Sigmoid colon (tissue), 7 donors: Measurements from ENCODE around the gene SSBP4. TPM values are rescaled to one million over a fixed set of nuclear protein-coding genes. Genes with fewer than 3 reads are reported as not detected.

Source experiments
- DNase-seq: peaks from one replicate; pipeline ENCODE4 v3.0.0-alpha.2; 2019
- H3K27ac ChIP-seq, 4 donors: fragments of 200-600 bp; sonication (generic); one replicate each; pipeline ENCODE4 v1.5.1; 2016 to 2019; ENCODE audit warnings: mild to moderate bottlenecking in 1 of 4
- H3K27me3 ChIP-seq, 3 donors: fragments of 200-600 bp; sonication (generic); one replicate each; pipeline ENCODE4 v1.5.1; 2019; ENCODE audit warnings: mild to moderate bottlenecking in 1 of 3
- H3K36me3 ChIP-seq, 4 donors: fragments of 200-600 bp; sonication (generic); one replicate each; pipeline ENCODE4 v1.5.1; 2016 to 2019
- H3K4me1 ChIP-seq, 4 donors: fragments of 200-600 bp; sonication (generic); one replicate each; pipeline ENCODE4 v1.5.1; 2017 to 2019
- H3K4me3 ChIP-seq, 4 donors: fragments of 200-600 bp; sonication (generic); one replicate each; pipeline ENCODE4 v1.5.1; 2017 to 2019; ENCODE audit warnings: mild to moderate bottlenecking in 2 of 4, moderate library complexity in 1 of 4
- H3K9me3 ChIP-seq, 4 donors: fragments of 200-600 bp in 3 of 4; sonication (generic) in 3 of 4; one replicate each; pipeline versions ENCODE4 v1.5.1 to v1.6.1; 2013 to 2019
- EP300 ChIP-seq, 4 donors: sonication (generic); formaldehyde crosslinking; IDR thresholded peaks; one replicate each; pipeline ENCODE4 v1.6.1; 2017; ENCODE audit warnings: antibody characterized with exemption in 4 of 4
- POLR2A ChIP-seq, 2 donors: fragments of 450-650 bp; IDR thresholded peaks; one replicate each; pipeline ENCODE4 v1.6.1; 2016; ENCODE audit warnings: antibody characterized with exemption in 2 of 2, mild to moderate bottlenecking in 2 of 2, moderate library complexity in 2 of 2
- POLR2AphosphoS5 ChIP-seq, 4 donors: sonication (generic); formaldehyde crosslinking; IDR thresholded peaks; one replicate each; pipeline ENCODE4 v1.6.1; 2017; ENCODE audit warnings: antibody characterized with exemption in 4 of 4
- WGBS, 2 donors: extraction: QIAGEN DNeasy Blood & Tissue Kit; methylation state at CpG; one replicate each; pipeline ENCODE4 v1.1.7; 2013; 5-methylcytosine and 5-hydroxymethylcytosine counted together
- intact Hi-C: fragments of 100-400 bp; cut with DNase I; formaldehyde crosslinking; loops from one replicate; pipeline ENCODE4 v1.15.1; 2023
- polyA plus RNA-seq, 3 donors: library from polyadenylated mRNA; stranded (reverse); fragments of 200-250 nt; gene quantifications; one replicate each; pipeline ENCODE4 v1.2.3, GENCODE V29; 2013
- total RNA-seq, 4 donors: library from RNA; depleted of rRNA; stranded (reverse); fragments of >200 nt; gene quantifications; one replicate each; pipeline ENCODE4 v1.1.0, GENCODE V29; 2016
- TF ChIP-seq, protein P1 (sequence below), 4 experiments: fragments of 450-650 bp in 3 of 4; fragments of 200-600 bp in 1 of 4; IDR thresholded peaks; one replicate each; pipeline ENCODE4 v1.5.1; 2016 to 2019; ENCODE audit warnings: antibody characterized with exemption in 4 of 4, mild to moderate bottlenecking in 3 of 4, moderate library complexity in 2 of 4
- donor health status: healthy with polysubstance abuse.
- donor health status: Bipolar disorder and iron deficiency.
- donor health status: healthy.

The SSBP4 gene
- total and polyA plus RNA-seq, 7 donors = 13.9 to 71.4 (median 52.4) TPM

DNA sequence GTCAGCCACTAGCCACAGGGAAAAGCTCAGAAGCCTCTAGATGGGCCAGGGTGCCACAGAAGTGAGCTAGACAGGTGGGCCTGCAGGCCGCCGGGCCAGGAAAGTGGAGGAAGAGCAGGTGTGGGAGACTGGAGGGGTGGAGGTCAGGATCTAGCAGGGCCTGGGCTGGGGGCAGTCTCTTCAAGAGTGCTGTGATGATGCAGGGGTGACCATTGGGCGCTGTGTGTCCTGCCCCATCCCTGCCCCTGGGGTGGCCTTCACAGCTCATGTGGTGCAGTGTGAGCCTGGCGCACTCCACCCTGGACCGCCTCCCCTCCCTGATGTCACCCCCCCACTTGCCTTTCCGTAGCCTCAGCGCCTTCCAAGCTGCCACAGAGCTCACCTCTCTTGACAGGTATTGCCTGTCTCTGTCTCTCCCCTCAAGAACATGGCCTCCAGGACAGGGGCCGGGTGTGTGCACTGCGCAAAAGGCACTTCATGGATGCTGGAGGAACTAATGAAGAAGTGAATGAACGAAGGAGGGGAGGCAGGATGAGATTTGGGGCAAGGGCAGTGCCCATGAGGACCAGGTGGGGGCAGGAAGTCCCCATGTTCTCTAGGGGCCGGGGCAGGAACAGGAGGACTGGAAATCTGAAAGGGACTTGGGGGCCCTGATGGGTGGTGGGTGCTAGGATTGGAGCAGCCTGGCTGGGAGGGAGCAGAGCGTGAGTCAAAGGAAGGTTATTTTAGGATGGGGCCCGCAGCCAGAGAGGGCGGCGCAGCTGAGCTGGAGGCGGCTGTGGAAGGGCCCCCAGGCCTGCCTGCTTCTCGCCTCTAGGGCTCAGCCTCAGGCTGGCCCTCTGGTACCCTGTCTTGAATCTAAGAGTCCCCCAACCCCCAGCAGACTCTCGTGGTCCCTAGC, 6.6 kb downstream of the SSBP4 start:
- no peak for TF ChIP-seq EP300 (IDR thresholded peaks at IDR 0.05)
- TF ChIP-seq, protein P1, sequence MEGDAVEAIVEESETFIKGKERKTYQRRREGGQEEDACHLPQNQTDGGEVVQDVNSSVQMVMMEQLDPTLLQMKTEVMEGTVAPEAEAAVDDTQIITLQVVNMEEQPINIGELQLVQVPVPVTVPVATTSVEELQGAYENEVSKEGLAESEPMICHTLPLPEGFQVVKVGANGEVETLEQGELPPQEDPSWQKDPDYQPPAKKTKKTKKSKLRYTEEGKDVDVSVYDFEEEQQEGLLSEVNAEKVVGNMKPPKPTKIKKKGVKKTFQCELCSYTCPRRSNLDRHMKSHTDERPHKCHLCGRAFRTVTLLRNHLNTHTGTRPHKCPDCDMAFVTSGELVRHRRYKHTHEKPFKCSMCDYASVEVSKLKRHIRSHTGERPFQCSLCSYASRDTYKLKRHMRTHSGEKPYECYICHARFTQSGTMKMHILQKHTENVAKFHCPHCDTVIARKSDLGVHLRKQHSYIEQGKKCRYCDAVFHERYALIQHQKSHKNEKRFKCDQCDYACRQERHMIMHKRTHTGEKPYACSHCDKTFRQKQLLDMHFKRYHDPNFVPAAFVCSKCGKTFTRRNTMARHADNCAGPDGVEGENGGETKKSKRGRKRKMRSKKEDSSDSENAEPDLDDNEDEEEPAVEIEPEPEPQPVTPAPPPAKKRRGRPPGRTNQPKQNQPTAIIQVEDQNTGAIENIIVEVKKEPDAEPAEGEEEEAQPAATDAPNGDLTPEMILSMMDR (IDR thresholded peaks at IDR 0.05) = peak in 2 of 4 experiments; percentile 20 to 30
- Histone ChIP-seq H3K27ac (peak overlapping the region; percentile 65 to 82 (median 72)), H3K4me1 (peaks cover 4 to 75% (median 50%) of the 10 kb centered on the region in 4 donors), H3K27me3 (no peaks in the 10 kb centered on the region), H3K9me3 (no peaks in the 10 kb centered on the region), H3K36me3 (no peaks in the 10 kb centered on the region), H3K4me3 (no peak overlapping the region)
- WGBS, 2 donors = 62 to 83% methylated on average over 18 of the region's 18 CpGs
- intact Hi-C loops = no loop called here
- DNase-seq = peak; percentile 88

DNA sequence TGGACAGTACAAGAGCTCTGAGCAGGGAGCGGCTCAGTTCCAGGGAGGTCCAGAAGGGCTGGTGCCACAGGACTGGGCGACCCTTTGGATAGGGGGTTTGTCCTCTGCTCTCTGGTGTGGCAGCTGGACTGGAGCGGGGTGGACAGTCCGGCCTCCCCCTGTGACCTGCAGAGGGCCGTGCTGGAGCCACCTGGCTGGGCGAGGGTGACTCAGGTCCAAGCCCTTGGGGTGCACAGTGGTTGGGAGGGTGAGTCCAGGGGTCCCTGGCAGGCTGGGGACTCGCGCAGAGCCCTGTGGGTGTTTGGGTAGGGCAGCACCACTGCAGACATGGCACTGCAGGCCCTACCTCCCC, 7.2 kb downstream of the SSBP4 start:
- H3K4me3 ChIP-seq = no peak overlapping the region
- intact Hi-C loops = no loop called here
- no peaks in the 10 kb centered on the region for H3K36me3 ChIP-seq
- no peak for TF ChIP-seq POLR2A (IDR thresholded peaks at IDR 0.05)
- TF ChIP-seq, protein P1 (IDR thresholded peaks at IDR 0.05) = peak in 1 of 4 experiments; percentile 4
- peaks cover 4 to 68% (median 47%) of the 10 kb centered on the region in 4 donors for H3K4me1 ChIP-seq
- WGBS, 2 donors = 87 to 89% methylated on average over 8 of the region's 8 CpGs
- no peak for DNase-seq
- peak overlapping the region; percentile 65 to 82 (median 72) for H3K27ac ChIP-seq
- no peaks in the 10 kb centered on the region for H3K27me3 ChIP-seq
- H3K9me3 ChIP-seq = no peaks in the 10 kb centered on the region

DNA sequence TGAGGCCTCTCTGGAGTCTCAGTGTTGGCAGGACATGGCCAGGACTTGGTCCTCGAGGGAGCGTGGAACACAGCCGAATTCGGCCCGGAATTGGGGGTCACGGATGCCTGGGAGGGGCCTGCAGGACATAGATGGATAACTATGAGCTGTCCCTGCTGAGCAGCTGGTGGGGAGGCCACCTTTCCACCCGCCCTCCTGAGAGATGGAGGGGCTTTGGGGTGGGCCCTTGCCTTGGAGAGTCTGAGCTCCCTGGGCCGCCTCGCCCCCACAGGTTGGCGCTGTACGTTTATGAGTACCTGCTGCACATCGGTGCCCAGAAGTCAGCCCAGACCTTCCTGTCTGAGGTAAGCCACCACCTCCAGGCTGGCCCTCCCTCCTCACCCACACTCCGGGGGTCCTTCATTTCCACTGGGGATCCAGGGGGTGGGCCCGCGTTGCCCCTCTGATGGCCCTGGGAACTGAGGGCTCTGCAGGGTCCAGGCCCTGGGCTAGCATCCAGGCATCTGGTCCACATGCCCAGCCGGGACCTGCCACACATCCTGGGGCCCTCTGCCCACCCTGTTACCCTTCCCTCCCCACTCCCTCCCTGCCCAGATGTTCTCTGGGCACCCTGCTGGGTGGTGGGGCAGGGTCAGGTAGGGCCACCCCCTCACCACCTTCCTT, 8.0 kb downstream of the SSBP4 start:
- Histone ChIP-seq H3K27me3 (peaks cover 0 to under 1% (median 0%) of the 10 kb centered on the region in 3 donors), H3K4me1 (peaks cover 4 to 67% (median 46%) of the 10 kb centered on the region in 4 donors), H3K9me3 (no peaks in the 10 kb centered on the region), H3K4me3 (no peak overlapping the region), H3K27ac (peak overlapping the region in 3 of 4 donors; percentile 65 to 82 (median 67)), H3K36me3 (no peaks in the 10 kb centered on the region)
- DNase-seq = peak; percentile 68
- TF ChIP-seq, protein P1 (IDR thresholded peaks at IDR 0.05) = no peak
- no peak for TF ChIP-seq POLR2AphosphoS5 (IDR thresholded peaks at IDR 0.05)
- TF ChIP-seq POLR2A (IDR thresholded peaks at IDR 0.05) = no peak
- TF ChIP-seq EP300 (IDR thresholded peaks at IDR 0.05) = no peak
- intact Hi-C loops = no loop called here
- WGBS, 2 donors = 81 to 82% methylated on average over 16 of the region's 16 CpGs

DNA sequence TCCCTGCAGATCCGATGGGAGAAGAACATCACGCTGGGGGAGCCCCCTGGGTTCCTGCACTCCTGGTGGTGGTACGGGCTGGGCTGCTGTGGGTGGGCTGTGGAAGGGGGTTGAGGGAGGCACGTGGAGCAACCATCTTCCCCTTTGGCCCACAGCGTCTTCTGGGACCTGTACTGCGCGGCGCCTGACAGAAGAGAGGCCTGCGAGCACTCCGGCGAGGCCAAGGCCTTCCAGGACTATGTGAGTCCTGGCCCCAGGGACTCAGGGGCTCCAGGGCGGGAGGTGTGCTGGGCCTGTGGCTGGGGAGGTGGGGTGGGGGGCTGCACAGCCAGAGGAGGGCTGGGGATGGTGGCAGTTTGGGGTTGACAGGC, 8.5 kb downstream of the SSBP4 start:
- H3K27ac ChIP-seq = peak overlapping the region in 1 of 4 donors; percentile 10
- peaks cover 4 to 68% (median 48%) of the 10 kb centered on the region in 4 donors for H3K4me1 ChIP-seq
- H3K27me3 ChIP-seq = peaks cover 0 to 6% (median 0%) of the 10 kb centered on the region in 3 donors
- H3K9me3 ChIP-seq = no peaks in the 10 kb centered on the region
- H3K36me3 ChIP-seq = no peaks in the 10 kb centered on the region
- TF ChIP-seq EP300 (IDR thresholded peaks at IDR 0.05) (no peak), POLR2AphosphoS5 (IDR thresholded peaks at IDR 0.05) (no peak), POLR2A (IDR thresholded peaks at IDR 0.05) (no peak)
- TF ChIP-seq, protein P1 (IDR thresholded peaks at IDR 0.05) = no peak
- intact Hi-C loops = no loop called here
- DNase-seq = no peak
- H3K4me3 ChIP-seq = no peak overlapping the region
- 90 to 92% methylated on average over 12 of the region's 12 CpGs for WGBS, 2 donors
